ENCODE measurements around the gene MYO19. TPM values are rescaled to one million over a fixed set of nuclear protein-coding genes. Genes with fewer than 3 reads are reported as not detected.

MYO19 gene
- total and polyA plus RNA-seq, 9 of the 15 experiments (the other 6 are each of a cell fraction or from before 2014, with no cell fraction given): 21.6 to 176 (median 129) TPM

DNA sequence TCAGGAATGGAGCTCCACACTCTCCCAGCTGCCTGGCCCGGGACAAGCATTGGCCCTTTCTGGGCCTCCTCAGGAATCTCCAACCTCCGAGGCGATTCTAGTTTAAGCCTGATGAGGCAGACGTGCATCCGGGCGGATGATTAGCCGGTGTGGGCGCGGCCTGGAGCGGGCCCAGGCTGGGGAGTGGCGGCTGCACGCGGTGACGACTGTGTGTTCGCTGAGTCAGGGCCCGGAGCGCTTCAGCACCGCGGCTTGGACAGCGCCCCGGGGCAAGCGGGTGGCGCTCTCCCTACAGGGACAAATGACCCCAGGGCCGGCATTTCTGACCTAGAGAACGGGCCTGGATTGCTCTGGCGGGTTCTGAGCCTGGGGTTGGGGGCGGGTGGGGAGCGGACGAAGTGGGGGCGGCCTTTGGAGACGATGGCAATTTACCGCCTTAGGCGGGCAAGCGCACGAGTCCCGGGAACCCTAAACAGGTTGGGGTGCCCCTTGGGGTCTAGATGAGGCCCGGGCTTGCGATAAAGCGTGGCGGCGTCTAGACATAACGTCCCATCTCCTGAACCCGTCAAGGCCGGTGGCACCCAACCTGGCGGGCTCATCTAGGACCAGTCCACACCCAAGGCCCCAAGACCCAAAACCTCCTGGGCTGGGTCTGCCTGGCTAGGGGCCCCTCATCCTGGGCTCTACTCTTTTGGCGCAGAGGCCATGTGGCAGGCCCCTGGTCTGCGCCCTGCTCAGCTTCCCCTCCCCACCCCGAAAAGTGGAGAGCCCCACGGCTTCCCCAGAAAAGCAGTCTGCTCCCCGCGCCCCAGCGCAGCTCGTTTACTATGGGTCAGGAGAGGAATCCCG, 70.5 kb downstream of the MYO19 start (continued):
- TF ChIP-seq ZNF316 (IDR thresholded peaks at IDR 0.05): peak; percentile 77
- no peak for TF ChIP-seq MYNN (IDR thresholded peaks at IDR 0.05)
- TF ChIP-seq MYNN (CRISPR knock-in tag; IDR thresholded peaks at IDR 0.05): no peak
- no peak for TF ChIP-seq SIN3B (IDR thresholded peaks at IDR 0.05; ENCODE audit: low read depth)
- TF ChIP-seq KAT8 (IDR thresholded peaks at IDR 0.05; ENCODE audit: low read depth): no peak
- TF ChIP-seq, protein P1, sequence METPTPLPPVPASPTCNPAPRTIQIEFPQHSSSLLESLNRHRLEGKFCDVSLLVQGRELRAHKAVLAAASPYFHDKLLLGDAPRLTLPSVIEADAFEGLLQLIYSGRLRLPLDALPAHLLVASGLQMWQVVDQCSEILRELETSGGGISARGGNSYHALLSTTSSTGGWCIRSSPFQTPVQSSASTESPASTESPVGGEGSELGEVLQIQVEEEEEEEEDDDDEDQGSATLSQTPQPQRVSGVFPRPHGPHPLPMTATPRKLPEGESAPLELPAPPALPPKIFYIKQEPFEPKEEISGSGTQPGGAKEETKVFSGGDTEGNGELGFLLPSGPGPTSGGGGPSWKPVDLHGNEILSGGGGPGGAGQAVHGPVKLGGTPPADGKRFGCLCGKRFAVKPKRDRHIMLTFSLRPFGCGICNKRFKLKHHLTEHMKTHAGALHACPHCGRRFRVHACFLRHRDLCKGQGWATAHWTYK (CRISPR knock-in tag; IDR thresholded peaks at IDR 0.05): no peak
- TF ChIP-seq ZNF174 (CRISPR knock-in tag; IDR thresholded peaks at IDR 0.05): no peak
- TF ChIP-seq, protein P2, sequence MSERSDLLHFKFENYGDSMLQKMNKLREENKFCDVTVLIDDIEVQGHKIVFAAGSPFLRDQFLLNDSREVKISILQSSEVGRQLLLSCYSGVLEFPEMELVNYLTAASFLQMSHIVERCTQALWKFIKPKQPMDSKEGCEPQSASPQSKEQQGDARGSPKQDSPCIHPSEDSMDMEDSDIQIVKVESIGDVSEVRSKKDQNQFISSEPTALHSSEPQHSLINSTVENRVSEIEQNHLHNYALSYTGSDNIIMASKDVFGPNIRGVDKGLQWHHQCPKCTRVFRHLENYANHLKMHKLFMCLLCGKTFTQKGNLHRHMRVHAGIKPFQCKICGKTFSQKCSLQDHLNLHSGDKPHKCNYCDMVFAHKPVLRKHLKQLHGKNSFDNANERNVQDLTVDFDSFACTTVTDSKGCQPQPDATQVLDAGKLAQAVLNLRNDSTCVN (CRISPR knock-in tag; IDR thresholded peaks at IDR 0.05): no peak
- TF ChIP-seq TCF3 (CRISPR knock-in tag; IDR thresholded peaks at IDR 0.05): no peak
- no peak for TF ChIP-seq ZNF184 (CRISPR knock-in tag; IDR thresholded peaks at IDR 0.05)
- TF ChIP-seq ARHGAP35 (IDR thresholded peaks at IDR 0.05; ENCODE audit: partially characterized antibody): no peak
- TF ChIP-seq, protein P3, sequence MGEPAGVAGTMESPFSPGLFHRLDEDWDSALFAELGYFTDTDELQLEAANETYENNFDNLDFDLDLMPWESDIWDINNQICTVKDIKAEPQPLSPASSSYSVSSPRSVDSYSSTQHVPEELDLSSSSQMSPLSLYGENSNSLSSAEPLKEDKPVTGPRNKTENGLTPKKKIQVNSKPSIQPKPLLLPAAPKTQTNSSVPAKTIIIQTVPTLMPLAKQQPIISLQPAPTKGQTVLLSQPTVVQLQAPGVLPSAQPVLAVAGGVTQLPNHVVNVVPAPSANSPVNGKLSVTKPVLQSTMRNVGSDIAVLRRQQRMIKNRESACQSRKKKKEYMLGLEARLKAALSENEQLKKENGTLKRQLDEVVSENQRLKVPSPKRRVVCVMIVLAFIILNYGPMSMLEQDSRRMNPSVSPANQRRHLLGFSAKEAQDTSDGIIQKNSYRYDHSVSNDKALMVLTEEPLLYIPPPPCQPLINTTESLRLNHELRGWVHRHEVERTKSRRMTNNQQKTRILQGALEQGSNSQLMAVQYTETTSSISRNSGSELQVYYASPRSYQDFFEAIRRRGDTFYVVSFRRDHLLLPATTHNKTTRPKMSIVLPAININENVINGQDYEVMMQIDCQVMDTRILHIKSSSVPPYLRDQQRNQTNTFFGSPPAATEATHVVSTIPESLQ (CRISPR knock-in tag; IDR thresholded peaks at IDR 0.05): no peak
- TF ChIP-seq ZNF282 (CRISPR knock-in tag; IDR thresholded peaks at IDR 0.05): no peak
- no peak for TF ChIP-seq NR4A1 (CRISPR knock-in tag; IDR thresholded peaks at IDR 0.05)
- no peak for TF ChIP-seq NR4A1 (tag; IDR thresholded peaks at IDR 0.05)
- no peak for TF ChIP-seq ZZZ3 (IDR thresholded peaks at IDR 0.05)
- no peak for TF ChIP-seq SOX6 (IDR thresholded peaks at IDR 0.05)
- TF ChIP-seq, protein P4, sequence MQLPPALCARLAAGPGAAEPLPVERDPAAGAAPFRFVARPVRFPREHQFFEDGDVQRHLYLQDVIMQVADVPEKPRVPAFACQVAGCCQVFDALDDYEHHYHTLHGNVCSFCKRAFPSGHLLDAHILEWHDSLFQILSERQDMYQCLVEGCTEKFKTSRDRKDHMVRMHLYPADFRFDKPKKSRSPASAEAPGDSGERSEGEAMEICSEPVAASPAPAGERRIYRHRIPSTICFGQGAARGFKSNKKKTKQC (CRISPR knock-in tag; IDR thresholded peaks at IDR 0.05): peak; percentile 92
- no peak for TF ChIP-seq ZNF324 (CRISPR knock-in tag; IDR thresholded peaks at IDR 0.05)
- TF ChIP-seq HMGN3 (IDR thresholded peaks at IDR 0.05; ENCODE audit: borderline replicate concordance, extremely low read depth, insufficient read length, low read depth, low read length): peak; percentile 78
- no peak for TF ChIP-seq ZFP1 (CRISPR knock-in tag; IDR thresholded peaks at IDR 0.05)
- TF ChIP-seq, protein P5, sequence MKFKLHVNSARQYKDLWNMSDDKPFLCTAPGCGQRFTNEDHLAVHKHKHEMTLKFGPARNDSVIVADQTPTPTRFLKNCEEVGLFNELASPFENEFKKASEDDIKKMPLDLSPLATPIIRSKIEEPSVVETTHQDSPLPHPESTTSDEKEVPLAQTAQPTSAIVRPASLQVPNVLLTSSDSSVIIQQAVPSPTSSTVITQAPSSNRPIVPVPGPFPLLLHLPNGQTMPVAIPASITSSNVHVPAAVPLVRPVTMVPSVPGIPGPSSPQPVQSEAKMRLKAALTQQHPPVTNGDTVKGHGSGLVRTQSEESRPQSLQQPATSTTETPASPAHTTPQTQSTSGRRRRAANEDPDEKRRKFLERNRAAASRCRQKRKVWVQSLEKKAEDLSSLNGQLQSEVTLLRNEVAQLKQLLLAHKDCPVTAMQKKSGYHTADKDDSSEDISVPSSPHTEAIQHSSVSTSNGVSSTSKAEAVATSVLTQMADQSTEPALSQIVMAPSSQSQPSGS (CRISPR knock-in tag; IDR thresholded peaks at IDR 0.05): no peak
- TF ChIP-seq, protein P6, sequence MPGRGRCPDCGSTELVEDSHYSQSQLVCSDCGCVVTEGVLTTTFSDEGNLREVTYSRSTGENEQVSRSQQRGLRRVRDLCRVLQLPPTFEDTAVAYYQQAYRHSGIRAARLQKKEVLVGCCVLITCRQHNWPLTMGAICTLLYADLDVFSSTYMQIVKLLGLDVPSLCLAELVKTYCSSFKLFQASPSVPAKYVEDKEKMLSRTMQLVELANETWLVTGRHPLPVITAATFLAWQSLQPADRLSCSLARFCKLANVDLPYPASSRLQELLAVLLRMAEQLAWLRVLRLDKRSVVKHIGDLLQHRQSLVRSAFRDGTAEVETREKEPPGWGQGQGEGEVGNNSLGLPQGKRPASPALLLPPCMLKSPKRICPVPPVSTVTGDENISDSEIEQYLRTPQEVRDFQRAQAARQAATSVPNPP (IDR thresholded peaks at IDR 0.05; ENCODE audit: borderline replicate concordance, insufficient read depth, insufficient read length): no peak

Data from K562 (cell line).